ENCODE results near the gene BCAS1. TPM values are rescaled to one million over a fixed set of nuclear protein-coding genes. Genes with fewer than 3 reads are reported as not detected.

Gene BCAS1
- total and polyA plus RNA-seq, 2 donors (not counting 3 experiments of a cell fraction or from before 2014, with no cell fraction given) = not detected

- dilution Hi-C loops (cut with MboI; ENCODE audit: extremely low pct_ligation_motif_present, low sequenced_read_pairs) = no loop called here
- TF ChIP-seq CTCF (IDR thresholded peaks at IDR 0.05; ENCODE audit: extremely low read depth in 1 of 2, insufficient read depth in 1 of 2, low read depth in 1 of 2, low read length in 2 of 2) (no peak), GATA2 (IDR thresholded peaks at IDR 0.05; ENCODE audit: insufficient read depth, insufficient read length, low read depth, low read length) (no peak), FOS (IDR thresholded peaks at IDR 0.05; ENCODE audit: borderline replicate concordance, insufficient read depth, low read length) (no peak), POLR2A (IDR thresholded peaks at IDR 0.05; ENCODE audit: low read depth, low read length) (no peak), MYC (IDR thresholded peaks at IDR 0.05; ENCODE audit: low read depth, low read length) (no peak), EZH2 (IDR thresholded peaks at IDR 0.05; ENCODE audit: borderline replicate concordance, low read depth, low read length, severe bottlenecking) (no peak), MAX (IDR thresholded peaks at IDR 0.05; ENCODE audit: insufficient read depth, insufficient read length) (no peak), JUN (IDR thresholded peaks at IDR 0.05; ENCODE audit: borderline replicate concordance, insufficient read depth, insufficient read length, low read depth) (no peak), POLR2AphosphoS5 (IDR thresholded peaks at IDR 0.05; ENCODE audit: insufficient read depth, low read depth, low read length) (no peak)
- no peaks in the 10 kb centered on the region for H3K9me3 ChIP-seq (replicated peaks; ENCODE audit: control insufficient read depth, insufficient read depth, low read length)
- H3K27me3 ChIP-seq (ENCODE audit: control insufficient read depth in 2 of 2, insufficient read depth in 2 of 2, low read length in 2 of 2) = no peaks in the 10 kb centered on the region
- FAIRE-seq (no peak), DNase-seq (ENCODE audit: low read depth, low spot score) (no peak)
- H3K9ac ChIP-seq (replicated peaks; ENCODE audit: extremely low read depth, insufficient read depth, low read length) = no peak overlapping the region
- H4K20me1 ChIP-seq (replicated peaks; ENCODE audit: control insufficient read depth, extremely low read depth, insufficient read depth, low read length) = no peaks in the 10 kb centered on the region
- no peak overlapping the region for H3K4me2 ChIP-seq (ENCODE audit: insufficient read depth, low read length)
- peaks cover 14% of the 10 kb centered on the region for H3K4me1 ChIP-seq (ENCODE audit: control insufficient read depth, extremely low read depth, insufficient read depth, low read length)
- no peak overlapping the region for H3K27ac ChIP-seq (ENCODE audit: insufficient read depth, low read depth, low read length)
- no peak overlapping the region for H3K4me3 ChIP-seq (replicated peaks in 1 of 3; ENCODE audit: insufficient read depth in 1 of 3, low read depth in 1 of 3, low read length in 3 of 3)
- intact Hi-C loops (cut with micrococcal nuclease) = no loop called here
- H2AFZ ChIP-seq (ENCODE audit: low read depth, low read length) = peak overlapping the region; percentile 58
- no peaks in the 10 kb centered on the region for H3K36me3 ChIP-seq (ENCODE audit: control insufficient read depth in 2 of 2, extremely low read depth in 1 of 2, insufficient read depth in 2 of 2, low read length in 2 of 2)
- no TSS peak for BruUV-seq (replicated peaks)
- ChIA-PET POLR2A (interaction anchor here (0.6 kb wide), 1 partner anchor 208 kb away, joined by 9 read pairs; no protein-coding TSS in a partner anchor), CTCF (interaction anchor here (0.6 to 4.5 kb wide), 2 partner anchors 17 to 310 kb away, joined by 3 to 19 read pairs; no protein-coding TSS in a partner anchor)
- no peaks in the 10 kb centered on the region for H3K79me2 ChIP-seq (ENCODE audit: control insufficient read depth, insufficient read depth, low read length)
- H3K9me1 ChIP-seq (replicated peaks; ENCODE audit: control insufficient read depth, extremely low read depth, insufficient read depth, low read length) = no peaks in the 10 kb centered on the region
These were observed 147.5 kb downstream of the BCAS1 start for GRCh38 chr20:53922901-53923314.
